AG08395 (cell line): Measurements from ENCODE around the gene GOLGA6C.
A peak's percentile ranks its signal among the peaks of the same experiment; 100 is the strongest.
"Not testable (repeated sequence)": the region's sequence is repeated elsewhere in the genome, so short reads cannot be mapped to it uniquely, and the experiment has no call there.

Source experiments
- DNase-seq: peaks from one replicate; pipeline ENCODE4 v3.0.0; 2012; ENCODE audit warnings: mixed read lengths, low spot score

Gene GOLGA6C

GRCh38 chr15:75258620-75259343, 648 bp downstream of the GOLGA6C start:
- not testable (repeated sequence) for DNase-seq

GRCh38 chr15:75259873-75260272, 1.7 kb downstream of the GOLGA6C start:
- not testable (repeated sequence) for DNase-seq

- DNase-seq = not testable (repeated sequence)
Observed at GRCh38 chr15:75273751-75274359, 15.7 kb downstream of the GOLGA6C start.

GRCh38 chr15:75274509-75275107, 16.5 kb downstream of the GOLGA6C start:
- not testable (repeated sequence) for DNase-seq

- DNase-seq = peak; percentile 0
Observed at GRCh38 chr15:75275617-75276016, 17.5 kb downstream of the GOLGA6C start.

GRCh38 chr15:75278497-75278896, 20.4 kb downstream of the GOLGA6C start:
- DNase-seq = not testable (repeated sequence)

GRCh38 chr15:75282572-75282971, 24.4 kb downstream of the GOLGA6C start, which contains the start of gene GOLGA6D:
Gene GOLGA6D (plus strand): TSS chr15:75282835. CDS start chr15:75282876, 41 bp downstream.
- DNase-seq = not testable (repeated sequence)

- DNase-seq = not testable (repeated sequence)
Observed at GRCh38 chr15:75284152-75284551, 26.0 kb downstream of the GOLGA6C start.

- DNase-seq = not testable (repeated sequence)
Observed at GRCh38 chr15:75293660-75294059, 35.5 kb downstream of the GOLGA6C start.

GRCh38 chr15:75298541-75299310, 40.6 kb downstream of the GOLGA6C start:
- not testable (repeated sequence) for DNase-seq

- not testable (repeated sequence) for DNase-seq
Observed at GRCh38 chr15:75299311-75299688, 41.2 kb downstream of the GOLGA6C start.

- not testable (repeated sequence) for DNase-seq
Observed at GRCh38 chr15:75300026-75300425, 41.9 kb downstream of the GOLGA6C start.

- no peak for DNase-seq
Observed at GRCh38 chr15:75302318-75302717, 44.2 kb downstream of the GOLGA6C start.

GRCh38 chr15:75302753-75303152, 44.6 kb downstream of the GOLGA6C start:
- not testable (repeated sequence) for DNase-seq

- no peak for DNase-seq
Observed at GRCh38 chr15:75306188-75306587, 48.1 kb downstream of the GOLGA6C start.

- peak; percentile 10 for DNase-seq
Observed at GRCh38 chr15:75307778-75308390, 49.8 kb downstream of the GOLGA6C start.

- DNase-seq = no peak
Observed at GRCh38 chr15:75309711-75310110, 51.6 kb downstream of the GOLGA6C start.

GRCh38 chr15:75312548-75312947, 54.4 kb downstream of the GOLGA6C start:
- DNase-seq = peak; percentile 48

- no peak for DNase-seq
Observed at GRCh38 chr15:75313116-75313845, 55.1 kb downstream of the GOLGA6C start.

- DNase-seq = no peak
Observed at GRCh38 chr15:75314552-75315290, 56.6 kb downstream of the GOLGA6C start.
